Psoas muscle (tissue), 8 donors: Measurements from ENCODE around the gene ST8SIA5. TPM values are rescaled to one million over a fixed set of nuclear protein-coding genes. Genes with fewer than 3 reads are reported as not detected.

Experiments used
- ATAC-seq, 4 donors: fragments of 200-7000 bp; cut with Tn5 transposase; one replicate each; pipeline ENCODE4 v1.9.1; 2020; ENCODE audit warnings: moderate library complexity in 3 of 4, mild to moderate bottlenecking in 2 of 4
- DNase-seq, 2 donors: peaks; one replicate each; pipeline ENCODE4 v3.0.0-alpha.2; 2020
- H3K27ac ChIP-seq: fragments of 200-600 bp; one replicate; pipeline ENCODE4 v1.8.0; 2022
- H3K27me3 ChIP-seq, 3 donors: fragments of 200-600 bp in 1 of 3; one replicate each; pipeline versions ENCODE4 v1.6.1 to v1.8.0; 2013 to 2022; ENCODE audit warnings: low read length in 2 of 3, mild to moderate bottlenecking in 2 of 3, moderate library complexity in 1 of 3; ENCODE audit not compliant: insufficient read depth in 3 of 3
- H3K36me3 ChIP-seq, 2 donors: fragments of 200-600 bp in 1 of 2; one replicate each; pipeline versions ENCODE4 v1.6.1 to v1.8.0; 2013 to 2022; ENCODE audit warnings: low read depth in 1 of 2, mild to moderate bottlenecking in 1 of 2, moderate library complexity in 1 of 2; ENCODE audit not compliant: insufficient read depth in 1 of 2
- H3K4me1 ChIP-seq: fragments of 200-600 bp; one replicate; pipeline ENCODE4 v1.8.0; 2022
- H3K4me3 ChIP-seq: fragments of 200-600 bp; one replicate; pipeline ENCODE4 v1.8.0; 2022; ENCODE audit warnings: mild to moderate bottlenecking
- H3K9me3 ChIP-seq: fragments of 200-600 bp; one replicate; pipeline ENCODE4 v1.8.0; 2022
- WGBS, 3 donors: extraction: QIAGEN DNeasy Blood & Tissue Kit; methylation state at CpG; one replicate each; pipeline versions ENCODE4 v1.1.6 to v1.1.7; 2013; 5-methylcytosine and 5-hydroxymethylcytosine counted together
- intact Hi-C, 2 donors: fragments of 100-400 bp; cut with DNase I; formaldehyde crosslinking; loops; one replicate each; pipeline versions ENCODE4 v1.11.0 to v1.14.2; 2022
- polyA plus RNA-seq, 3 donors: library from polyadenylated mRNA; stranded (reverse); fragments of 200-250 nt; gene quantifications; one replicate each; pipeline ENCODE4 v1.2.3, GENCODE V29; 2013
- total RNA-seq, 4 donors: library from RNA; stranded (reverse); fragmentation: NEBNext Ultra II Directional in 2 of 4; extraction: Animal tissue kit (Norgen Biotek cat#: 25700) in 2 of 4; gene quantifications; one replicate each; pipeline versions ENCODE4 v1.2.1 to v1.2.4, GENCODE V29; 2021 to 2023
- TF ChIP-seq, protein P1 (sequence below): fragments of 200-600 bp; IDR thresholded peaks from one replicate; pipeline ENCODE4 v1.8.0; 2022; ENCODE audit warnings: antibody characterized with exemption
- donor health status: healthy with polysubstance abuse.
- donor health status: DM: no; HTN: no; CAD: no; lungs with moderate emphysema.
- donor health status: Bipolar disorder and iron deficiency.
- donor health status: healthy.
- donor health status: DM: yes; HTN: yes; CAD: no.
- donor health status: DM: no; HTN: no; CAD: no.
- donor health status: DM: no; HTN: no; CAD: no.
- donor health status: DM: yes; HTN: yes; CAD: no.

The ST8SIA5 gene
- total and polyA plus RNA-seq, 7 donors: 1.8 to 9.9 (median 3.2) TPM

GRCh38 chr18:46754188-46754587 is 2.7 kb downstream of the ST8SIA5 start:
- TF ChIP-seq, protein P1, sequence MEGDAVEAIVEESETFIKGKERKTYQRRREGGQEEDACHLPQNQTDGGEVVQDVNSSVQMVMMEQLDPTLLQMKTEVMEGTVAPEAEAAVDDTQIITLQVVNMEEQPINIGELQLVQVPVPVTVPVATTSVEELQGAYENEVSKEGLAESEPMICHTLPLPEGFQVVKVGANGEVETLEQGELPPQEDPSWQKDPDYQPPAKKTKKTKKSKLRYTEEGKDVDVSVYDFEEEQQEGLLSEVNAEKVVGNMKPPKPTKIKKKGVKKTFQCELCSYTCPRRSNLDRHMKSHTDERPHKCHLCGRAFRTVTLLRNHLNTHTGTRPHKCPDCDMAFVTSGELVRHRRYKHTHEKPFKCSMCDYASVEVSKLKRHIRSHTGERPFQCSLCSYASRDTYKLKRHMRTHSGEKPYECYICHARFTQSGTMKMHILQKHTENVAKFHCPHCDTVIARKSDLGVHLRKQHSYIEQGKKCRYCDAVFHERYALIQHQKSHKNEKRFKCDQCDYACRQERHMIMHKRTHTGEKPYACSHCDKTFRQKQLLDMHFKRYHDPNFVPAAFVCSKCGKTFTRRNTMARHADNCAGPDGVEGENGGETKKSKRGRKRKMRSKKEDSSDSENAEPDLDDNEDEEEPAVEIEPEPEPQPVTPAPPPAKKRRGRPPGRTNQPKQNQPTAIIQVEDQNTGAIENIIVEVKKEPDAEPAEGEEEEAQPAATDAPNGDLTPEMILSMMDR: no peak
- peak overlapping the region; percentile 88 for H3K27ac ChIP-seq
- intact Hi-C loops: loop anchor here in 1 of 2 donors (2.0 kb wide), 1 partner anchor 41 kb away; no protein-coding TSS in a partner anchor
- no peaks in the 10 kb centered on the region for H3K9me3 ChIP-seq
- 60 to 79% (median 67%) methylated on average over 3 of the region's 3 CpGs for WGBS, 3 donors
- H3K27me3 ChIP-seq: peaks cover 0 to 4% (median 0%) of the 10 kb centered on the region in 3 donors
- H3K4me1 ChIP-seq: peaks cover 17% of the 10 kb centered on the region
- ATAC-seq (no peak), DNase-seq (no peak)
- H3K36me3 ChIP-seq: no peaks in the 10 kb centered on the region
- H3K4me3 ChIP-seq: no peak overlapping the region

DNA sequence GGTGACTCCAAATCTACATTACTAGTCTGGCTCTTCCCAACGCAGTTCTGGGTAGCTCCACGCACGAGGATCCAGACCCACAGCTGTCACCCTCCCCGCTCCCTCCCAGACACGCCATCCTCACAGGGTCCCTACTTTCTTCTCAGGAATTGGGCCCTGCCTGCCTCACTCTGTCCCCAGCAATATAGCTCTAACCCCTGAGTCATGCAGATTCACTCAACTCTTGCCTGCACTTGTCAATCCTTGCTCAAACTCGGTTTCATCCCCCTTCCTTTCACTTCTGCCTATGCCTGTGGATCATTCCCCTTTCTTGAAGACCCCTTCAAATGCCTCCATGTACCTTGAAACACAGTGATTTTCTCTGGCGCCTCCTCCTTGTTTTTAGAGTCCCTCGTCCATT is 5.0 kb downstream of the ST8SIA5 start:
- no peaks in the 10 kb centered on the region for H3K9me3 ChIP-seq
- no peak overlapping the region for H3K27ac ChIP-seq
- intact Hi-C loops: no loop called here
- DNase-seq (no peak), ATAC-seq (no peak)
- TF ChIP-seq, protein P1: no peak
- no peaks in the 10 kb centered on the region for H3K36me3 ChIP-seq
- 86 to 94% (median 91%) methylated on average over 8 of the region's 8 CpGs for WGBS, 3 donors
- peaks cover 0 to 4% (median 0%) of the 10 kb centered on the region in 3 donors for H3K27me3 ChIP-seq
- H3K4me1 ChIP-seq: peaks cover 20% of the 10 kb centered on the region
- no peak overlapping the region for H3K4me3 ChIP-seq

DNA sequence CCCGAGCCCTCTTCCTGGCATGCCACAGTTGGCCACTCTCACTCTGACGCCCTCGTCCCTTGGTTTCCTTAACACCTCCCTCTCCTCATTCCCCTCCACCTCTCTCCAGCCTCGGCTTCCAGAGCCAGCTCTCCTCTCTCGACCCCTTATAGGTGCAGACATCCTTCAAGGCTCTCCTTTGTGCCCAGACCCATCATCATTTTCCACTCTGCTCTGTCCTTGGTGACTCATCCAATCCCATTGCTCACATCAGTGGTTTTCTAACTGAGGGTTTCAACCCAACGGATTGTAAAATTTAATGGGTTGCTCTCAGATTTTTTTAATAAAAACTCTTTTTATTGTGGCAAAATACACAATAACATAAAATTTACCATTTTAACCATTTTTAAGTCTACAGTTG is 6.2 kb downstream of the ST8SIA5 start:
- ATAC-seq: no peak
- Histone ChIP-seq H3K27ac (no peak overlapping the region), H3K4me3 (no peak overlapping the region), H3K9me3 (no peaks in the 10 kb centered on the region), H3K4me1 (peaks cover 17% of the 10 kb centered on the region), H3K27me3 (no peaks in the 10 kb centered on the region), H3K36me3 (no peaks in the 10 kb centered on the region)
- WGBS, 3 donors: 71 to 78% (median 76%) methylated on average over 6 of the region's 6 CpGs
- intact Hi-C loops: no loop called here
- TF ChIP-seq, protein P1: no peak
- no peak for DNase-seq

DNA sequence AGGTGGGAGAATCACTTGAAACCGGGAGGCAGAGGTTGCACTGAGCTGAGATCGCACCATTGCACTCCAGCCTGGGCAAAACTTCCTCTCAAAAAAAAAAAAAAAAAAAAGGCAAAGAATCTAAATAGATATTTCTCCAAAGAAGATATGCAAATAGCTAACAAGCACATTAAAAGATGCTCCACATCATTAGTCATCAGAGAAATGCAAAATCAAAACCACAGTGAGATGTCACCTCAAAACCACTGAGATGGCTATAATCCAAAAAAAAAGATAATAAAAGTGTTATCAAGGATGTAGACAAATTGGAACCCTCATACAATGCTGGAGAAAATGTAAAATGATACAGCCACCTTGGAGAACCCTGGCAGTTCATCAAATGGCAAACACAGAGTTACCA is 8.4 kb downstream of the ST8SIA5 start:
- 87 to 92% (median 90%) methylated on average over 2 of the region's 2 CpGs for WGBS, 3 donors
- H3K9me3 ChIP-seq: no peaks in the 10 kb centered on the region
- intact Hi-C loops: no loop called here
- H3K4me1 ChIP-seq: peaks cover 3% of the 10 kb centered on the region
- no peaks in the 10 kb centered on the region for H3K27me3 ChIP-seq
- ATAC-seq (no peak), DNase-seq (no peak)
- H3K27ac ChIP-seq: no peak overlapping the region
- H3K4me3 ChIP-seq: no peak overlapping the region
- H3K36me3 ChIP-seq: no peaks in the 10 kb centered on the region
- TF ChIP-seq, protein P1: no peak

DNA sequence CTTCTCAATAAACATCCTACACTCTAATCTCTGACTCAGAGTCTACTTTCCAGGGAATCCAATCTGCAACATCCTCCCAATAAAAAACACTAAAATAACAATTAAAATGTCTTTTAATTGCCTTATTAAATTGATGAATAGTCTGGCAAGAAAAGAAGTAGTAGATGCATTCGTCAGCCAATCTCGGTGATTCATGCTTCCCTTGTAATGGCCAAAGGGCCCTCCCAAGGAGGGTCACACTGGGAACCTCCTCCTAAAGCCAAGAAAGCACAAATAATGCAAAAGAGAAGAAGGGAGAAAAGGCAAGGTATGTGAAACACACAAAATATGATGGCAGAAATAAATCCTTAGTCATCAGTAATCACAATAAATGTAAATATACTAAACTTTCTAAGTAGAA is 16.8 kb downstream of the ST8SIA5 start:
- intact Hi-C loops: no loop called here
- no peaks in the 10 kb centered on the region for H3K4me1 ChIP-seq
- no peak overlapping the region for H3K4me3 ChIP-seq
- whole genome bisulfite sequencing, 3 donors: 74 to 78% (median 75%) methylated on average over 2 of the region's 2 CpGs
- H3K9me3 ChIP-seq: no peaks in the 10 kb centered on the region
- H3K27ac ChIP-seq: no peak overlapping the region
- no peaks in the 10 kb centered on the region for H3K27me3 ChIP-seq
- ATAC-seq (no peak), DNase-seq (no peak)
- H3K36me3 ChIP-seq: no peaks in the 10 kb centered on the region
- TF ChIP-seq, protein P1: no peak
